HEK293 (cell line): ENCODE results near the gene PRKD1.

Source experiments
- CTCF ChIA-PET: fragments of 350-600 bp; formaldehyde crosslinking; extraction: SDS; loops from one replicate; lab custom pipeline; 2021; ENCODE audit warnings: antibody characterized with exemption; lab: Yijun Ruan, JAX
- POLR2A ChIA-PET: fragments of 300-600 bp; formaldehyde crosslinking; extraction: SDS; loops from one replicate; lab custom pipeline; 2020; ENCODE audit warnings: antibody characterized with exemption, inconsistent platforms; lab: Yijun Ruan, JAX
- H3K27ac ChIP-seq: fragments of 200-500 bp; sonication (Bioruptor generic); 2 replicates; pipeline ENCODE4 v1.5.1; 2014; ENCODE audit warnings: low read depth, low read length, control low read depth, inconsistent platforms; ENCODE audit errors: extremely low read depth
- H3K36me3 ChIP-seq, 2 experiments: fragments of 200-500 bp in 1 of 2; sonication (Bioruptor generic) in 1 of 2; 1 replicate in 1 of 2; 2 replicates in 1 of 2; pipeline ENCODE4 v1.5.1; 2014 to 2017; ENCODE audit warnings: inconsistent platforms in 2 of 2, low read length in 2 of 2; ENCODE audit not compliant: control insufficient read depth in 2 of 2, insufficient read depth in 1 of 2
- H3K4me1 ChIP-seq: fragments of 200-500 bp; sonication (Bioruptor generic); 2 replicates; pipeline ENCODE4 v1.5.1; 2014; ENCODE audit warnings: mild to moderate bottlenecking, low read length, inconsistent platforms; ENCODE audit not compliant: control insufficient read depth, insufficient read depth
- H3K4me3 ChIP-seq: 2 replicates; pipeline ENCODE4 v1.5.1; 2011; ENCODE audit warnings: low read depth, mild to moderate bottlenecking, control low read depth, low read length, moderate library complexity
- H3K9me3 ChIP-seq: fragments of 200-500 bp; sonication (Bioruptor generic); 2 replicates; pipeline ENCODE4 v1.5.1; 2014; ENCODE audit warnings: low read depth, low read length, inconsistent platforms; ENCODE audit not compliant: control insufficient read depth, insufficient read depth
- BCL6B ChIP-seq: fragments of 450-650 bp; formaldehyde crosslinking; IDR thresholded peaks from 2 replicates; pipeline ENCODE4 v1.5.1; 2017; ENCODE audit warnings: missing biosample characterization, missing genetic modification characterization
- FEZF1 ChIP-seq: fragments of 450-650 bp; formaldehyde crosslinking; IDR thresholded peaks from 2 replicates; pipeline ENCODE4 v1.5.1; 2016; ENCODE audit warnings: missing biosample characterization, missing genetic modification characterization
- KLF16 ChIP-seq: fragments of 450-650 bp; formaldehyde crosslinking; IDR thresholded peaks from 2 replicates; pipeline ENCODE4 v1.5.1; 2017; ENCODE audit warnings: missing biosample characterization, missing genetic modification characterization
- KLF7 ChIP-seq: fragments of 450-650 bp; formaldehyde crosslinking; IDR thresholded peaks from 2 replicates; pipeline ENCODE4 v1.5.1; 2016; ENCODE audit warnings: missing biosample characterization, missing genetic modification characterization, borderline replicate concordance
- OSR2 ChIP-seq: fragments of 450-650 bp; formaldehyde crosslinking; IDR thresholded peaks from 2 replicates; pipeline ENCODE4 v1.5.1; 2016; ENCODE audit warnings: missing biosample characterization, missing genetic modification characterization
- REST ChIP-seq: fragments of 450-650 bp; formaldehyde crosslinking; IDR thresholded peaks from 2 replicates; pipeline ENCODE4 v1.5.1; 2016; ENCODE audit warnings: missing biosample characterization, missing genetic modification characterization
- SCRT2 ChIP-seq: fragments of 450-650 bp; formaldehyde crosslinking; IDR thresholded peaks from 2 replicates; pipeline ENCODE4 v1.5.1; 2016; ENCODE audit warnings: missing biosample characterization, missing genetic modification characterization
- ZBTB44 ChIP-seq: fragments of 450-650 bp; IDR thresholded peaks from 2 replicates; pipeline ENCODE4 v1.5.1; 2018; ENCODE audit warnings: missing biosample characterization, mild to moderate bottlenecking, missing genetic modification characterization
- ZFP41 ChIP-seq: fragments of 450-650 bp; formaldehyde crosslinking; IDR thresholded peaks from 2 replicates; pipeline ENCODE4 v1.5.1; 2016; ENCODE audit warnings: missing biosample characterization, missing genetic modification characterization, borderline replicate concordance
- ZNF146 ChIP-seq: fragments of 450-650 bp; formaldehyde crosslinking; IDR thresholded peaks from 2 replicates; pipeline ENCODE4 v1.5.1; 2016; ENCODE audit warnings: missing biosample characterization, missing genetic modification characterization
- ZNF157 ChIP-seq: fragments of 450-650 bp; formaldehyde crosslinking; IDR thresholded peaks from 2 replicates; pipeline ENCODE4 v1.5.1; 2016; ENCODE audit warnings: missing biosample characterization, missing genetic modification characterization
- ZNF175 ChIP-seq: fragments of 450-650 bp; formaldehyde crosslinking; IDR thresholded peaks from 2 replicates; pipeline ENCODE4 v1.5.1; 2016; ENCODE audit warnings: missing biosample characterization, missing genetic modification characterization
- ZNF19 ChIP-seq: fragments of 450-650 bp; formaldehyde crosslinking; IDR thresholded peaks from 2 replicates; pipeline ENCODE4; 2016; ENCODE audit warnings: missing biosample characterization, missing genetic modification characterization, low read depth
- ZNF510 ChIP-seq: fragments of 450-650 bp; formaldehyde crosslinking; IDR thresholded peaks from 2 replicates; pipeline ENCODE4 v1.5.1; 2018; ENCODE audit warnings: mild to moderate bottlenecking, missing genetic modification characterization, missing biosample characterization; ENCODE audit not compliant: insufficient replicate concordance
- ZNF529 ChIP-seq: fragments of 450-650 bp; formaldehyde crosslinking; IDR thresholded peaks from 2 replicates; pipeline ENCODE4 v1.5.1; 2017; ENCODE audit warnings: missing genetic modification characterization, missing biosample characterization; ENCODE audit not compliant: insufficient replicate concordance
- ZNF596 ChIP-seq: fragments of 450-650 bp; IDR thresholded peaks from 2 replicates; pipeline ENCODE4 v1.5.0; 2018; ENCODE audit warnings: missing biosample characterization, mild to moderate bottlenecking, missing genetic modification characterization, moderate library complexity
- ZNF692 ChIP-seq: fragments of 450-650 bp; formaldehyde crosslinking; IDR thresholded peaks from 2 replicates; pipeline ENCODE4 v1.5.1; 2016; ENCODE audit warnings: missing biosample characterization, missing genetic modification characterization
- ZNF843 ChIP-seq: fragments of 450-650 bp; formaldehyde crosslinking; IDR thresholded peaks from 2 replicates; pipeline ENCODE4 v1.5.1; 2016; ENCODE audit warnings: missing biosample characterization, missing genetic modification characterization
- TF ChIP-seq, protein P1 (sequence below): fragments of 450-650 bp; formaldehyde crosslinking; IDR thresholded peaks from 2 replicates; pipeline ENCODE4 v1.5.1; 2016; ENCODE audit warnings: missing biosample characterization, missing genetic modification characterization
- TF ChIP-seq, protein P2 (sequence below): fragments of 450-650 bp; formaldehyde crosslinking; IDR thresholded peaks from 2 replicates; pipeline ENCODE4 v1.5.1; 2017; ENCODE audit warnings: missing biosample characterization, missing genetic modification characterization
- TF ChIP-seq, protein P3 (sequence below): fragments of 450-650 bp; formaldehyde crosslinking; IDR thresholded peaks from 2 replicates; pipeline ENCODE4 v1.5.1; 2016; ENCODE audit warnings: missing biosample characterization, missing genetic modification characterization

The PRKD1 gene

GRCh38 chr14:29810682-29811081 lies 117.0 kb downstream of the PRKD1 start:
- no peak overlapping the region for H3K4me3 ChIP-seq
- ChIA-PET POLR2A (no interaction called here), CTCF (no interaction called here)
- TF ChIP-seq ZNF146 (tag by site-specific recombination): no peak
- no peak for TF ChIP-seq KLF16 (tag by site-specific recombination)
- TF ChIP-seq, protein P1, sequence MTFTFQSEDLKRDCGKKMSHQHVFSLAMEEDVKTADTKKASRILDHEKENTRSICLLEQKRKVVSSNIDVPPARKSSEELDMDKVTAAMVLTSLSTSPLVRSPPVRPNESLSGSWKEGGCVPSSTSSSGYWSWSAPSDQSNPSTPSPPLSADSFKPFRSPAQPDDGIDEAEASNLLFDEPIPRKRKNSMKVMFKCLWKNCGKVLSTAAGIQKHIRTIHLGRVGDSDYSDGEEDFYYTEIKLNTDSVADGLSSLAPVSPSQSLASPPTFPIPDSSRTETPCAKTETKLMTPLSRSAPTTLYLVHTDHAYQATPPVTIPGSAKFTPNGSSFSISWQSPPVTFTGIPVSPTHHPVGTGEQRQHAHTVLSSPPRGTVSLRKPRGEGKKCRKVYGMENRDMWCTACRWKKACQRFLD (tag by site-specific recombination): no peak
- TF ChIP-seq BCL6B (tag by site-specific recombination): no peak
- TF ChIP-seq ZNF510 (tag by site-specific recombination): no peak
- TF ChIP-seq ZNF157: no peak
- no peak for TF ChIP-seq SCRT2 (tag by site-specific recombination)
- no peak for TF ChIP-seq KLF7 (tag by site-specific recombination)
- TF ChIP-seq ZNF529: no peak
- 0 out of 2 replicates have a peak, but pooled peaks have one; percentile 32 for TF ChIP-seq ZNF843 (tag by site-specific recombination)
- TF ChIP-seq ZFP41 (tag by site-specific recombination): no peak
- TF ChIP-seq ZNF596 (tag by site-specific recombination): no peak
- no peak for TF ChIP-seq ZNF19 (tag by site-specific recombination)
- TF ChIP-seq, protein P2, sequence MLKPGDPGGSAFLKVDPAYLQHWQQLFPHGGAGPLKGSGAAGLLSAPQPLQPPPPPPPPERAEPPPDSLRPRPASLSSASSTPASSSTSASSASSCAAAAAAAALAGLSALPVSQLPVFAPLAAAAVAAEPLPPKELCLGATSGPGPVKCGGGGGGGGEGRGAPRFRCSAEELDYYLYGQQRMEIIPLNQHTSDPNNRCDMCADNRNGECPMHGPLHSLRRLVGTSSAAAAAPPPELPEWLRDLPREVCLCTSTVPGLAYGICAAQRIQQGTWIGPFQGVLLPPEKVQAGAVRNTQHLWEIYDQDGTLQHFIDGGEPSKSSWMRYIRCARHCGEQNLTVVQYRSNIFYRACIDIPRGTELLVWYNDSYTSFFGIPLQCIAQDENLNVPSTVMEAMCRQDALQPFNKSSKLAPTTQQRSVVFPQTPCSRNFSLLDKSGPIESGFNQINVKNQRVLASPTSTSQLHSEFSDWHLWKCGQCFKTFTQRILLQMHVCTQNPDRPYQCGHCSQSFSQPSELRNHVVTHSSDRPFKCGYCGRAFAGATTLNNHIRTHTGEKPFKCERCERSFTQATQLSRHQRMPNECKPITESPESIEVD: peak; percentile 81
- TF ChIP-seq, protein P3, sequence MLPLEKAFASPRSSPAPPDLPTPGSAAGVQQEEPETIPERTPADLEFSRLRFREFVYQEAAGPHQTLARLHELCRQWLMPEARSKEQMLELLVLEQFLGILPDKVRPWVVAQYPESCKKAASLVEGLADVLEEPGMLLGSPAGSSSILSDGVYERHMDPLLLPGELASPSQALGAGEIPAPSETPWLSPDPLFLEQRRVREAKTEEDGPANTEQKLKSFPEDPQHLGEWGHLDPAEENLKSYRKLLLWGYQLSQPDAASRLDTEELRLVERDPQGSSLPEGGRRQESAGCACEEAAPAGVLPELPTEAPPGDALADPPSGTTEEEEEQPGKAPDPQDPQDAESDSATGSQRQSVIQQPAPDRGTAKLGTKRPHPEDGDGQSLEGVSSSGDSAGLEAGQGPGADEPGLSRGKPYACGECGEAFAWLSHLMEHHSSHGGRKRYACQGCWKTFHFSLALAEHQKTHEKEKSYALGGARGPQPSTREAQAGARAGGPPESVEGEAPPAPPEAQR (tag by site-specific recombination): no peak
- TF ChIP-seq ZNF175 (tag by site-specific recombination): no peak
- peak; percentile 31; the same call in 1 of the 2 replicates for TF ChIP-seq REST (tag by site-specific recombination)
- 0 out of 2 replicates have a peak, but pooled peaks have one; percentile 7 for TF ChIP-seq ZBTB44 (tag by site-specific recombination)
- peak; percentile 21; the same call in 1 of the 2 replicates for TF ChIP-seq OSR2 (tag by site-specific recombination)
- TF ChIP-seq ZNF692 (tag by site-specific recombination): peak; percentile 29; the same call in 1 of the 2 replicates
- TF ChIP-seq FEZF1 (tag by site-specific recombination): peak; percentile 63
- peaks cover 14% of the 10 kb centered on the region for H3K4me1 ChIP-seq
- H3K9me3 ChIP-seq: no peaks in the 10 kb centered on the region
- H3K27ac ChIP-seq: no peak overlapping the region
- H3K36me3 ChIP-seq: no peaks in the 10 kb centered on the region
